Ammon's horn (tissue), 1 donor: ENCODE results near the gene OPN4.

Source experiments
- DNase-seq: peaks from one replicate; pipeline ENCODE4 v3.0.0-alpha.2; 2016; ENCODE audit warnings: low spot score

The OPN4 gene

DNA sequence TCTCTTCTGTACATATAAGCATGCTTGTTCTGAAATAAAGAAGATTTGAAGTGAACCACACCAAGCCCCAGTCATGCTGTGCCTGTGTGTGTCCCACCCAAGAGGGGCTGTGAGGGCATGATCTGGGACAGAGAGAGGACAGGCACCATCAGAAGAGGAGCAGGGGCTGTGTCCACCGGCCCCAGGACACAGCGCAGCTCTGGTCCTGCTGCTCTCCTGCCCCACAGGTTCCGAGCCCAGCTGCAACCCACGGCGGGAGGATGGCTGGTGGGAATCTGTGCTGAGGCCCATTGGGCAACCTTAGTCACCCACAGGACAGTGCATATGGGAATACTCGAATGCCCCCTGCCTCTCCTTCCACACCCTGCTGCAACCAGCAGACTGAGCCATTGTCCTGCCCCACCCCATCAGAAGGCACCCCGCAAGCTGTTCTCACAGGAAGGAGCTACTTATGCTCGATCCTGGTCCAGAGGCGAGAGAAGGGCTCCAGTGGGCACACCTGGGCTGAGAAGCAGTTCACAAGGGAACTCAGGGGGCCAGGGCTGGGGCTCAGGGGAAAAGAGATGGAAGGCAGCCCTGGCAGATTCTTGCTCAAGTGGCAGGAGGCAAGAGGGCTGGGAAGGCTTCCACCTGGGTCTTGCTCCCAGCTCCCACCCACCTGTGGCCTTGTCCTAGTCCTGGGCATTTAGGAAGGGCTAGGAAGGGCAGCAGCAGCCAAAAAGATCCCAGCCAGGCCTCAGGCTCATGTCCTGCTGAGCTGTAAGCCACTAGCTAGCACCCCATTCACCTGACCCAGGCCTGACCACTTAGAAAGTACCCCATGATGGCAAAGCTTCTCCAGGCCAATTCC lies 45.9 kb downstream of the OPN4 start:
- no peak for DNase-seq

DNA sequence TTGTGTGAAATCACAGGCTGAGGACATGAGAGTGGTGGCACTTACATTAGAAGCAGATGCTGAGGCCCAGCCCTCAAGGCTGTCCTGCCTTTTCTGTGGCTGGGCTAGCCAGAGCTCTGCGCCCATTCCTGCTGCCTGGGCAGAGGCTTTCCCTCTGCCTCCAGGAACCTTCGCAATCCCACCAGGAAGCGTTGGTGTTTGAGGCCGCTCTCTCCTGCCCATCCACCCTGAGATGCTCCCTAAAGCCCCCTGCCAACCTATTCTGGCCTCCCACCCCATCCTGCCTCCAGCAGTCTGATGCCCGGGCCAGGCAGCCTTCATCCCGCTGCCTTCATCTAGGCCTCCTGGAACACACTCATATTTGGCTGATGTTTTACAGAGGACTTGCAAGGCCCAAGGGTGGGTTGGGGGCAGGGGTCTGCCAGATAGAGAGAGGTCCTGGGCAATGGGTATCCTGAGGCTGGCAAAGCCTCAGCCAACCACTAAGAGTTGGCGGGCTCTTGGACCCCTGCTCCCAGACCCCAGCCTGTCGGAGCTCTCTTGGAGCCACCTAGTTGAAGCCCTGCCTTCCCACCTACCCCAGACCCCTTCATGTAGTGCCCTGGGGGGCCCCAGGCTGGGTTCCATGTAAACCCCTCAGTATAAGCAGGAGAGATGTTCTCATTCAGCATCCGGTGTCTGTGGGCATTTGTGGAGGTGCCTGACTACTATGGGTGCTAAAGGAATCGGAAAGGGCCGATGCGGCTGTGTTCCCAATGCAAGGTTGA lies 46.7 kb downstream of the OPN4 start:
- no peak for DNase-seq

- DNase-seq = no peak
Observed at GRCh38 chr10:86703176-86703575, 48.8 kb downstream of the OPN4 start.

DNA sequence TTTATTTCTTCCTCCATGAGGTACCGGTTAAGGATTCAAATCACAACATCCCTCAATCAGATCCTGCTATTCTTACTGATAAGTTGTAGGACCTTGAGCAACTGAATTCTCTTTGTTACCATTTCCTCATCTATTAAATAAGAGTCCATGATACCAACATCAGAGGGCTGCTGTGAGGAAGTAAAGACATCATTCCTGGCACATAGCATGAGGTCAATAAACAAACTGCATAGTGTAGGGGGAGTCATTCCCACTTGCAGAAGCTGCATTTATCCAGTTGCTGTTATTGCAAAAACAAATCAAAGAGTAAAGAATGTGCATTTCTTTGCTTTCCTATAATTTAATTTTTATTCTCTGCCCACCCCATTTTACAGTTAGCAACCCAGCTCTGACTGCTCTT lies 50.8 kb downstream of the OPN4 start:
- DNase-seq = no peak

GRCh38 chr10:86705905-86706304 lies 51.6 kb downstream of the OPN4 start:
- no peak for DNase-seq

DNA sequence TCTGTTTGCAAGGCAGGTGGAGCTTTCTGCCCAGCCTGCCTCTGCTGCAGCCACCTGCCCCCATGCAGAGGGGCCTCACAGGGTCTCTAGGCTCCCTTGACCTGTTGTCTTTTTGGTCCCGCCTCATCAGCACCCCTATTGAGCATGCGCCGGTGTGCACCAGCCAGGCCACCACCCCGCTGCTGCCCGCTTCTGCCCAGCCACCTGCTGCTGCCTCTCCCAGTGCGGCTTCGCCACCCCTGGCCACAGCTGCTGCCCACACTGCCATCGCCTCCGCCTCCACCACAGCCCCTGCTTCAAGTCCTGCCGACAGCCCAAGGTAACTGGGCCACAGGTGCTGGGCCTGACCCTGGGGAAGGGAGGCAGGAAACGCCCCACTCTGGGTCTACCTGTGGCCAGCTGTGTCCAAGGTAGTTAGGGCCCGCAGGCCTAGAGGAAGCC lies 52.1 kb downstream of the OPN4 start:
- DNase-seq = no peak

- no peak for DNase-seq
Observed at GRCh38 chr10:86706977-86707376, 52.6 kb downstream of the OPN4 start.

GRCh38 chr10:86707505-86707904 lies 53.2 kb downstream of the OPN4 start:
- no peak for DNase-seq

DNA sequence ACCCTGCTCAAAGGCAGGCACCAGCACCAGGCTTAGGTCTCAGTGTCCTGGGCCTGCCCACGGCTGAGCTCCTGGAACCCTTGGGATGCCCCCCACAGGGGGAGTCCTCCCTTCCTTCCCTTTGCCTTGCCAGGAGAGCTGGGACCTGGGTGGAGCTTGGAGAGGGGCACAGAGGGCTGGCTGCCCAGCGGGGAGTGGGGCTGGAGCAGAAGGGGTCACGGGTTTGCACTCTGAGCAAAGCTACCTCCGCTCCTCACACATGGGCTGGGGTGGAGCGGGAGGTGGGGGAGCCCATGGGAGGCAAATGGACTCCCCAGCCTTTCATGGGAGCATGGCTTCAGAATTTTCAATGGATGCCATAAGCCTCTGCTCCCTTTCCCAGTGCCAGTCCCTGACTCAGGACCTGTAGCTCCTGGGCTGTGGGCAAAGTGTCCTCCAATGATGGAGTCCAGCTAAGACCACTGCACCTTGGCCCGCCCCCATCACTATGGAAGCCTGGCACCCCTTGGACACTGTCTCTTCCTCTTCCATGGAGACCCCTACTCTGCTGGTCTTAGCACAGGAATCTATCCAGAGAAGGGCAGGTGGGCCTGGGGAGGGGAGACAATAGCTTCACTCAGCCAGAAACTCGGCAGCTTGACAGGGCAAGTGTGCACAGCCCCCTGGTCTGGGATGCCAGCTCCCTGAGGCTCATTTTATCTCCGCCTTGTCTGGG lies 53.9 kb downstream of the OPN4 start:
- DNase-seq = no peak

DNA sequence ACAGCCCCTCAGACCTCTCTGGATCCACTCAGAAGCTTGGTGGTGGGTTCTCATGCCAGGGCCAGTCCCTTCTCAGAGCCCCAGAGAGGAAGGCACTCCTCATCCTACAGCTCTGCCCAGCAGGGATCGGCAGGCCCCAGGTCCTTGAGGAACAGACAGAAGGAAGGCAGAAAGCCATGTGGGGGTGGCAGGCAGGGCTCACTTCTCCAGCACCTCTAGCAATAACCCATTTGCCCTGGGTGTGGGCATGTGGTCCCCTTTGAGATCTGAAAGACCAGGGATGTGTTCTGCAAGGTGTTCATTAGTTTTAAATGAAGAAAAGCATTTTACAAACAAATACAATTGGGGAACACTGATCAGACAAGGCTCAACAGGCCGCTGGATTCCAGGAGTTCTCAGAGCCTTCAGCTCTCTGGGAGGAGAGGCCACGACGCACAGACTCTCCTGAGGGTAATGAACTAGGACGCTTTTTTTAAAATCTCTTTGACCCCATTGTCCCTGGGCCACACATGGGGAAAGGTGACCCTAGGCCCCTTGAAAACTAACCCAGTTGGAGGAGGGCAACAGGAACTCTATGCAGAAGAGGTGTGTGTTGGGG lies 54.5 kb downstream of the OPN4 start:
- no peak for DNase-seq

GRCh38 chr10:86709396-86710185 lies 55.2 kb downstream of the OPN4 start:
- DNase-seq = no peak

DNA sequence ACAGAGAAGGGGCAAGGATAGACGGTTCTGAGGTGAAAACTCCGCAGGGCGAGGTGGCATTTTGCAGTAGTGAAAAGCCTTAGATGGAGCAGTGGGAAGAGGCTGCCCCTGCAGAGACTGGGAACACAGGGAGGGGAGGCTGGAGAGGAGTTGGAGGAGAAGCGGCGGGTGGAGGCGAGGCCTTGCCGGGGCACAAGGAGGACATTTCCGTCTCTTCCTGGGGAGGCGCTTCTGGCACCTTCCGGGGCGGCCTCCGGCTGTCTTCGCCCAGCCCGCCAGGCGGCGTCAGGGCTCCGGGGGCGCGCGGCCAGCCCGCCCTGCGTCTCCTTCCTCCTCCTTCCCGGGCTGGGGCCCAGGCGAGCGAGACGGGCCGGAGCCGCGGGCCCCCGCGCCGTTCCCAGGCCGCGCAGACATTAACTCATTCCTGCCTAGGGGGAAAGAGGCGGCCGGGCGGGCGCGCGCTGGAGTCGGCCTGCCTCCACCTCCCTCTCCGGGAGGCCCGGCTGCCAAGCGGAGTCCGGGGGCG lies 56.7 kb downstream of the OPN4 start:
- peak; percentile 86 for DNase-seq

DNA sequence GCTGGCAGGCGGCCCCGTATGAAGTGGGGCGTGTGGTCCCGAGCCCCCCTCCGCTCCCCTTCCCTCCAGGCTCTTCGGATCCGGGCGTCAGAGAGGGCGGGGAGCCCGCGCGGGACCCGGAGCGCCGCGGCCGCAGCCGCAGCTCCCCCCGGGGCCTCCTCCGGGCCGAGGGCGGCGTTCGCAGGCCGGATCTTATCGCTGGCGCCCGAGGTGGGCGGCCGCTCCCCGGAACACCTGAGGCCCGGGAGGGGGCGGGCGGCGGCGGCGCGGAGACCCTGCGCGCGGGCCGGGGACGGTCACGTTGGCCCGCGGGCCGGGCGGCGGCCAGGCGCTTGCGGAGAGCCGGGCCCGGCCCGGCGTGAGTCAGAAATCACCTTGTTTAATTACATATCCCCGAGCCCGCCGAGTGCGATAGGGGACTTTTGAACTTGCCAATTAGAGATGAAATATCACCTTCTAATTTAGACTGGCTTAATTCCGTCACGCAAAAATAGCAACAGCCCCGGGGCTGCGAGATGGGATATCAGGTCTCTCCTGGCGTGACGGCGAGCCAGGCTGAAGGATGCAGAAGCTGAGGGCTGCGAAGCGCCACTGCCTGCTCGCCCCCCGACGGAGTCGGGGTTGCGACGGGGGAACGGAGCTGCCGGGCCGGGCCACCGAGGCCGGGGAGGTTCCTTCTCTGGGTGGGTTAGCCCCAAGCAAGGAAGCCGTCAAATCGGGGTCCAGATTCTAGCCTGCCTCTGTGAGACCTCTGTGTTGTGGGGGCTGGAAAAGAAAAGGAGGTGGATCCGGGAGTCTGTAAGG lies 57.4 kb downstream of the OPN4 start:
- peak; percentile 45 for DNase-seq

DNA sequence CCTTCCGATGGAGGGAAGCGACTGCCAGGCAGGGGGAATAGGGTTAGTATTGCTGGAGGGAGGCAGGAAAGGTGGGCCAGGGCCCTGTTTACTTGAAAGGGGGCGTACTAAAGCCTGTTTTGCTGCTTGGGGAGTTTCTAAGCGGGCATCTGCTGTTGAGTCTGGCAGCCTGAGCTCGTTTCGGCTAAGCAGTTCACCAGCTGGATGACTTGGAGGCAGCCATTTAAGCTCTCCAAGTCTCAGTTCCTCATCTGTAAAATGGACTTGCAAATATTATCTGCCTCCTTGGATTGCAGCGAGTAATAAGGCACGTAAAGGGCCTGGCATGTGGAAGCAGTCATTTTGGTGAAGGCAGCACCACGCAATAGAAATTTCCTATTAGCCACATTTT lies 58.0 kb downstream of the OPN4 start:
- DNase-seq = no peak

- no peak for DNase-seq
Observed at GRCh38 chr10:86715156-86715795, 60.9 kb downstream of the OPN4 start.

DNA sequence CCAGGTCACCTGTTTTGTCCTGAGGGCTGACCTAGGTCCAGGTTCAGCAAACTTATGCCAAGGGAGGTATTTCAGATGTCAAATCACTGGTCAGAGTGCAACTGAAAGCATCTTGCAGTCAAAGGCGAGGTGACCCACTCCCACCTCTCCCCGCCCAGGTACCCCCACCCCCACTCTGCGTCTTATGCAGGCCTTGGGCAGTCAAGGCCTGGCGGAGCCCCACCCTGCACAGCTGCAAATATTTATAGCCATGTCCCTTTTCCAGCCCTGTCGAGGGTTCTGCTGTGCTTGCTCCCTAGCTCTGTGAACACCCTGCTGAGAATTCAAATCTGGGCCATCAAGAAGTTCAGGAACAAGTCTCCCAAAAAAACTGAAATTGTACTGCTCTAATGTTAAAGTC lies 61.5 kb downstream of the OPN4 start:
- no peak for DNase-seq
